GM06990 (cell line): ENCODE results near the gene ATP13A1.
"Not testable (repeated sequence)": the region's sequence is repeated elsewhere in the genome, so short reads cannot be mapped to it uniquely, and the experiment has no call there.

Experiments used
- DNase-seq: peaks from one replicate; pipeline ENCODE4 v3.0.0-alpha.2; 2011; ENCODE audit not compliant: insufficient read length; ENCODE audit errors: extremely low read depth
- H3K27me3 ChIP-seq: replicated peaks from 2 replicates; pipeline ENCODE4 v1.6.0; 2011; ENCODE audit warnings: low read length; ENCODE audit not compliant: control insufficient read depth, insufficient read depth
- H3K36me3 ChIP-seq: 2 replicates; pipeline ENCODE4 v1.5.1; 2011; ENCODE audit warnings: low read length; ENCODE audit not compliant: control insufficient read depth, insufficient read depth
- H3K4me3 ChIP-seq: replicated peaks from 2 replicates; pipeline ENCODE4 v1.5.1; 2011; ENCODE audit warnings: low read depth, mild to moderate bottlenecking, control low read depth, low read length
- CTCF ChIP-seq: IDR thresholded peaks from 2 replicates; pipeline ENCODE4 v1.5.1; 2011; ENCODE audit warnings: low read length, control low read depth, mild to moderate bottlenecking, inconsistent platforms; ENCODE audit not compliant: insufficient read depth, poor library complexity, severe bottlenecking

ATP13A1 gene

GRCh38 chr19:19697589-19697988 is 34.1 kb upstream of the ATP13A1 start:
- no peak for DNase-seq

GRCh38 chr19:19696386-19696785 is 32.9 kb upstream of the ATP13A1 start:
- Histone ChIP-seq H3K4me3 (no peak overlapping the region), H3K27me3 (no peaks in the 10 kb centered on the region), H3K36me3 (no peaks in the 10 kb centered on the region)
- TF ChIP-seq CTCF = no peak
- DNase-seq = no peak

More at GRCh38 chr19:19697589-19697988, 34.1 kb upstream of the ATP13A1 start:
- Histone ChIP-seq H3K36me3 (no peaks in the 10 kb centered on the region), H3K4me3 (no peak overlapping the region), H3K27me3 (no peaks in the 10 kb centered on the region)
- no peak for TF ChIP-seq CTCF

- DNase-seq = no peak
- Histone ChIP-seq H3K27me3 (no peaks in the 10 kb centered on the region), H3K36me3 (no peaks in the 10 kb centered on the region), H3K4me3 (no peak overlapping the region)
- TF ChIP-seq CTCF = no peak
Measured at GRCh38 chr19:19691683-19692082, 28.2 kb upstream of the ATP13A1 start.

- H3K4me3 ChIP-seq, DNase-seq, H3K36me3 ChIP-seq, H3K27me3 ChIP-seq: not testable (repeated sequence)
Measured at GRCh38 chr19:19689023-19689422, 25.5 kb upstream of the ATP13A1 start.

- Histone ChIP-seq H3K4me3 (no peak overlapping the region), H3K27me3 (no peaks in the 10 kb centered on the region), H3K36me3 (no peaks in the 10 kb centered on the region)
- TF ChIP-seq CTCF = no peak
- no peak for DNase-seq
Measured at GRCh38 chr19:19687090-19687489, 23.6 kb upstream of the ATP13A1 start.

GRCh38 chr19:19686580-19686979 is 23.1 kb upstream of the ATP13A1 start:
- Histone ChIP-seq H3K27me3 (no peaks in the 10 kb centered on the region), H3K36me3 (no peaks in the 10 kb centered on the region), H3K4me3 (no peak overlapping the region)
- TF ChIP-seq CTCF = no peak
- DNase-seq = no peak

- DNase-seq, H3K4me3 ChIP-seq, H3K27me3 ChIP-seq, H3K36me3 ChIP-seq: not testable (repeated sequence)
Measured at GRCh38 chr19:19686119-19686518, 22.6 kb upstream of the ATP13A1 start.
